Neural crest cell (in vitro differentiated cells): Measurements from ENCODE around the gene GABRB1. TPM values are rescaled to one million over a fixed set of nuclear protein-coding genes. Genes with fewer than 3 reads are reported as not detected.
A peak's percentile ranks its signal among the peaks of the same experiment; 100 is the strongest.

Experiments used
- DNase-seq: peaks from one replicate; pipeline ENCODE4 v3.0.0; 2021; ENCODE audit warnings: low read depth, mixed read lengths, low spot score
- H3K27ac Mint-ChIP-seq: one replicate; pipeline ENCODE4 v1.8.0; 2021; ENCODE audit warnings: mild to moderate bottlenecking, mixed read lengths; ENCODE audit not compliant: unreplicated experiment
- H3K27me3 Mint-ChIP-seq: 2 replicates; pipeline ENCODE4 v1.8.0; 2021; ENCODE audit warnings: low read depth, mild to moderate bottlenecking, mixed read lengths
- H3K36me3 Mint-ChIP-seq: 2 replicates; pipeline ENCODE4 v1.8.0; 2021; ENCODE audit warnings: low read depth, mild to moderate bottlenecking, mixed read lengths
- H3K4me1 Mint-ChIP-seq: 2 replicates; pipeline ENCODE4 v1.8.0; 2021; ENCODE audit warnings: mixed read lengths
- H3K4me3 Mint-ChIP-seq: one replicate; pipeline ENCODE4 v1.8.0; 2021; ENCODE audit warnings: mild to moderate bottlenecking, mixed read lengths
- H3K9me3 Mint-ChIP-seq: 2 replicates; pipeline ENCODE4 v1.8.0; 2021; ENCODE audit warnings: mixed read lengths
- CTCF ChIP-seq: fragments of 200-600 bp; sonication (generic); conservative IDR thresholded peaks from 2 replicates; pipeline ENCODE4 v1.5.0; 2021; ENCODE audit warnings: antibody characterized with exemption, mild to moderate bottlenecking
- total RNA-seq: library from RNA; stranded (reverse); gene quantifications from 2 replicates; pipeline ENCODE4 v1.2.1, GENCODE V29; 2021

Gene GABRB1
- total RNA-seq, 1 donor from 2014 or later, result not detected

DNA sequence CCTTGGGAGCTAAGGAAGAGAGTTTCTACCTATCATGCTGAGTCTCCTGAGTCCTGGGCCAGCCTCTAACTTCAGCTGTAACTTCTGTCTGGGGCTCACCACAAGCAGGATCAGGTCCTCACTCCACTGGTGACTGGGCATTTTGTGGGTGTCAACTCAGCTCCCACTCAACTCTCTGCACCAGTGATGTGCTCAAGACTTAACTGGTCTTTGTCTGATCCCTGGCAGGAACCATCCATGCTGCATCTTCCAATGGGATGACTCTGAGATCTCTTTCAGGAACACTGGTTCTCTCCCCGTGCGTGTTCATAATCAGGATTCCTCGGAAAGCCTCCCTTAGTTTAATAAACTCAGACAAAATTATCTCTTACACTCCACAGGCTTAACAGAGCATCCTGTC lies 349.8 kb downstream of the GABRB1 start:
- peaks cover 3% of the 10 kb centered on the region for H3K9me3 Mint-ChIP-seq
- H3K27me3 Mint-ChIP-seq, result peaks cover 12% of the 10 kb centered on the region
- H3K4me1 Mint-ChIP-seq, result no peaks in the 10 kb centered on the region
- H3K4me3 Mint-ChIP-seq, result no peak overlapping the region
- peaks cover 2% of the 10 kb centered on the region for H3K36me3 Mint-ChIP-seq
- H3K27ac Mint-ChIP-seq, result no peak overlapping the region
- no peak for DNase-seq
- no peak for TF ChIP-seq CTCF

- Mint-ChIP-seq H3K4me3 (no peak overlapping the region), H3K36me3 (no peaks in the 10 kb centered on the region), H3K9me3 (no peaks in the 10 kb centered on the region), H3K27ac (no peak overlapping the region), H3K27me3 (peaks cover 18% of the 10 kb centered on the region), H3K4me1 (no peaks in the 10 kb centered on the region)
- TF ChIP-seq CTCF, result no peak
- DNase-seq, result no peak
Measured at GRCh38 chr4:47382846-47383360, 351.5 kb downstream of the GABRB1 start.

GRCh38 chr4:47383829-47384427 lies 352.6 kb downstream of the GABRB1 start:
- no peaks in the 10 kb centered on the region for H3K9me3 Mint-ChIP-seq
- H3K4me1 Mint-ChIP-seq, result no peaks in the 10 kb centered on the region
- DNase-seq, result no peak
- H3K4me3 Mint-ChIP-seq, result no peak overlapping the region
- no peaks in the 10 kb centered on the region for H3K36me3 Mint-ChIP-seq
- H3K27ac Mint-ChIP-seq, result no peak overlapping the region
- H3K27me3 Mint-ChIP-seq, result peaks cover 18% of the 10 kb centered on the region
- TF ChIP-seq CTCF, result peak; percentile 82

- no peak for DNase-seq
- no peak for TF ChIP-seq CTCF
- Mint-ChIP-seq H3K4me1 (no peaks in the 10 kb centered on the region), H3K36me3 (no peaks in the 10 kb centered on the region), H3K9me3 (no peaks in the 10 kb centered on the region), H3K27ac (no peak overlapping the region), H3K27me3 (peaks cover 18% of the 10 kb centered on the region), H3K4me3 (no peak overlapping the region)
Measured at GRCh38 chr4:47386146-47386545, 354.8 kb downstream of the GABRB1 start.

- no peak for DNase-seq
- Mint-ChIP-seq H3K4me3 (no peak overlapping the region), H3K4me1 (no peaks in the 10 kb centered on the region), H3K36me3 (no peaks in the 10 kb centered on the region), H3K27me3 (peaks cover 18% of the 10 kb centered on the region), H3K27ac (no peak overlapping the region), H3K9me3 (no peaks in the 10 kb centered on the region)
- no peak for TF ChIP-seq CTCF
Measured at GRCh38 chr4:47386561-47387235, 355.3 kb downstream of the GABRB1 start.
